Lung (tissue), 12 donors: ENCODE results near the gene SHISA7. TPM values are rescaled to one million over a fixed set of nuclear protein-coding genes. Genes with fewer than 3 reads are reported as not detected.

Experiments used
- ATAC-seq: fragments of 200-7000 bp; cut with Tn5 transposase; one replicate; pipeline ENCODE4 v1.9.1; 2020; ENCODE audit warnings: moderate number of reproducible peaks; ENCODE audit not compliant: insufficient read depth, low FRiP score
- DNase-seq, 3 donors: peaks; one replicate each; pipeline ENCODE4 v3.0.0-alpha.2; 2013 to 2017
- H3K27ac ChIP-seq, 2 donors: one replicate each; pipeline ENCODE4 v1.5.1; 2013; ENCODE audit warnings: mild to moderate bottlenecking in 2 of 2, moderate library complexity in 2 of 2, control low read depth in 1 of 2, inconsistent platforms in 1 of 2, low read depth in 1 of 2, low read length in 1 of 2
- H3K27me3 ChIP-seq, 3 donors: one replicate each; pipeline ENCODE4 v1.5.1; 2013; ENCODE audit warnings: low read length in 2 of 3; ENCODE audit not compliant: control insufficient read depth in 3 of 3, insufficient read depth in 3 of 3
- H3K36me3 ChIP-seq, 4 donors: one replicate each; pipeline ENCODE4 v1.5.1; 2013; ENCODE audit warnings: low read length in 4 of 4, mild to moderate bottlenecking in 1 of 4, moderate library complexity in 1 of 4; ENCODE audit not compliant: control insufficient read depth in 4 of 4, insufficient read depth in 4 of 4
- H3K4me1 ChIP-seq, 5 donors: one replicate each; pipeline ENCODE4 v1.5.1; 2013; ENCODE audit warnings: low read length in 5 of 5, mild to moderate bottlenecking in 2 of 5, moderate library complexity in 1 of 5; ENCODE audit not compliant: control insufficient read depth in 5 of 5, insufficient read depth in 5 of 5
- H3K4me3 ChIP-seq: one replicate; pipeline ENCODE4 v1.5.1; 2013; ENCODE audit warnings: mild to moderate bottlenecking, control low read depth, moderate library complexity
- H3K9ac ChIP-seq, 2 donors: one replicate each; pipeline ENCODE4 v1.5.1; 2013; ENCODE audit warnings: low read length in 2 of 2, control low read depth in 1 of 2; ENCODE audit not compliant: insufficient read depth in 1 of 2
- H3K9me3 ChIP-seq, 4 donors: one replicate each; pipeline ENCODE4 v1.5.1; 2013; ENCODE audit warnings: low read length in 3 of 4, mild to moderate bottlenecking in 1 of 4, moderate library complexity in 1 of 4; ENCODE audit not compliant: control insufficient read depth in 4 of 4, insufficient read depth in 3 of 4
- CTCF ChIP-seq: IDR thresholded peaks from 2 replicates; pipeline ENCODE4 v1.5.1; 2012; ENCODE audit warnings: mild to moderate bottlenecking; ENCODE audit errors: control extremely low read depth, extremely low read depth
- WGBS, 2 donors: extraction: QIAGEN DNeasy Blood & Tissue Kit; methylation state at CpG; one replicate each; pipeline ENCODE4 v1.1.7; 2013; 5-methylcytosine and 5-hydroxymethylcytosine counted together
- polyA plus RNA-seq, 2 donors: library from polyadenylated mRNA; stranded (reverse); fragments of 200-250 nt; gene quantifications; one replicate each; pipeline ENCODE4 v1.2.1, GENCODE V29; 2013
- total RNA-seq, 2 donors: library from RNA; depleted of rRNA in 1 of 2; stranded (reverse); fragments of >200 nt in 1 of 2; gene quantifications; one replicate each; pipeline ENCODE4 v1.2.1, GENCODE V29; 2014 to 2021
- donor health status: control.
- donor health status: control.
- donor health status: Bipolar disorder and iron deficiency.
- donor health status: healthy.
- donor health status: DM: yes; HTN: yes; CAD: no.

SHISA7 gene
- total and polyA plus RNA-seq, 4 donors = 0.03 to 0.14 TPM; not detected in 2

DNA sequence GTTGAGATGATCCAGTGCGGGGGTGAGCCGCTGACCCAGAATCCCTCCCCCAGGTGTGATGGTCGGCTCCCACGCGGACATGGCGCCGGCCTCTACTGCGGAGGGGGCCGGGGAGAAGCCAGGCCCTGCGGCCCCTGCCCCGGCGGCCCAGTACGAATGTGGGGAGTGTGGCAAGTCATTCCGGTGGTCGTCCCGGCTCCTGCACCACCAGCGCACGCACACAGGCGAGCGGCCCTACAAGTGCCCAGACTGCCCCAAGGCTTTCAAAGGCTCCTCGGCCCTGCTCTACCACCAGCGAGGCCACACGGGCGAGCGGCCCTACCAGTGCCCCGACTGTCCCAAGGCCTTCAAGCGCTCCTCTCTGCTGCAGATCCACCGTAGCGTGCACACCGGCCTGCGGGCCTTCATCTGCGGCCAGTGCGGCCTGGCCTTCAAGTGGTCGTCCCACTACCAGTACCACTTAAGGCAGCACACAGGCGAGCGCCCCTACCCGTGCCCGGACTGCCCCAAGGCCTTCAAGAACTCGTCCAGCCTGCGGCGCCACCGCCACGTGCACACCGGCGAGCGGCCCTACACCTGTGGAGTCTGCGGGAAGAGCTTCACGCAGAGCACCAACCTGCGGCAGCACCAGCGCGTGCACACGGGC, 38.2 kb upstream of the SHISA7 start:
- H3K9ac ChIP-seq = no peak overlapping the region
- H3K27ac ChIP-seq = no peak overlapping the region
- H3K9me3 ChIP-seq = no peaks in the 10 kb centered on the region
- no peak overlapping the region for H3K4me3 ChIP-seq
- WGBS, 2 donors = 96 to 97% methylated on average over 52 of the region's 52 CpGs
- no peaks in the 10 kb centered on the region for H3K27me3 ChIP-seq
- ATAC-seq (no peak), DNase-seq (no peak)
- TF ChIP-seq CTCF = no peak
- peaks cover 4 to 24% (median 10%) of the 10 kb centered on the region in 5 donors for H3K4me1 ChIP-seq
- H3K36me3 ChIP-seq = peaks cover 0 to 26% (median 1%) of the 10 kb centered on the region in 4 donors

GRCh38 chr19:55479451-55480230, 36.5 kb upstream of the SHISA7 start:
- no peaks in the 10 kb centered on the region for H3K27me3 ChIP-seq
- H3K4me1 ChIP-seq = peaks cover 0 to 20% (median 6%) of the 10 kb centered on the region in 5 donors
- H3K27ac ChIP-seq = no peak overlapping the region
- ATAC-seq (no peak), DNase-seq (no peak)
- TF ChIP-seq CTCF = no peak
- WGBS, 2 donors = 66 to 84% methylated on average over 15 of the region's 15 CpGs
- H3K9ac ChIP-seq = no peak overlapping the region
- H3K4me3 ChIP-seq = no peak overlapping the region
- H3K9me3 ChIP-seq = no peaks in the 10 kb centered on the region
- peaks cover 0 to 26% (median 1%) of the 10 kb centered on the region in 4 donors for H3K36me3 ChIP-seq

- Histone ChIP-seq H3K36me3 (peaks cover 0 to 26% (median 1%) of the 10 kb centered on the region in 4 donors), H3K9me3 (no peaks in the 10 kb centered on the region), H3K27me3 (no peaks in the 10 kb centered on the region), H3K4me3 (no peak overlapping the region), H3K27ac (no peak overlapping the region), H3K4me1 (peaks cover 0 to 14% (median 4%) of the 10 kb centered on the region in 5 donors), H3K9ac (no peak overlapping the region)
- DNase-seq (no peak), ATAC-seq (no peak)
- no peak for TF ChIP-seq CTCF
- WGBS, 2 donors = 84 to 89% methylated on average over 17 of the region's 17 CpGs
These were observed 35.9 kb upstream of the SHISA7 start for GRCh38 chr19:55479045-55479444.
